ENCODE measurements around the gene AMPD3. TPM values are rescaled to one million over a fixed set of nuclear protein-coding genes. Genes with fewer than 3 reads are reported as not detected.

Gene AMPD3
- total and polyA plus RNA-seq, 2 donors (not counting 3 experiments of a cell fraction or from before 2014, with no cell fraction given): 1.4 to 2.5 TPM

DNA sequence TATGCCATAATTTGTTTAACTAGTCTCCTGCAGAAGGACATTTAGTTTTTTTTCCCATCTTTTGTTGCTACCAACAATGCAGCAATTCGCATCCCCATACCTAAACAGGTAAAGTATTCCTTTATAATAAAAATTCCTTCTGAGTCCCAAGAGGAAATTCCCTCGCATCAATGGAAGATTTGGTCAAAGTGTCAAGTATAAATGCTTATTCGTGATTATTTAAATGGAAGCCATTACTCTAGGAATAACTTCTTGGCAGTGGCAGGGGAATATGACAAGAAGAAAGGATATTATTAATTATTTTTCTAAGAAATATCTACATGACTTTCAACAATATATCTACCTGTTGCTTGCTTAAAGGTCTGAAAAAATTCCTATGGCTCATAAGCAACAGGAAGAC is 60.4 kb downstream of the AMPD3 start:
- no peak for DNase-seq (ENCODE audit: low read depth, low spot score)
- Histone ChIP-seq H3K9me3 (replicated peaks; ENCODE audit: control insufficient read depth, insufficient read depth, low read length) (no peaks in the 10 kb centered on the region), H3K79me2 (ENCODE audit: control insufficient read depth, insufficient read depth, low read length) (no peaks in the 10 kb centered on the region), H3K9ac (replicated peaks; ENCODE audit: extremely low read depth, insufficient read depth, low read length) (no peak overlapping the region), H3K27me3 (ENCODE audit: control insufficient read depth in 2 of 2, insufficient read depth in 2 of 2, low read length in 2 of 2) (no peaks in the 10 kb centered on the region), H3K27ac (ENCODE audit: insufficient read depth, low read depth, low read length) (no peak overlapping the region), H3K36me3 (ENCODE audit: control insufficient read depth in 2 of 2, extremely low read depth in 1 of 2, insufficient read depth in 2 of 2, low read length in 2 of 2) (no peaks in the 10 kb centered on the region), H3K4me3 (replicated peaks in 1 of 3; ENCODE audit: insufficient read depth in 1 of 3, low read depth in 1 of 3, low read length in 3 of 3) (no peak overlapping the region), H3K4me1 (ENCODE audit: control insufficient read depth, extremely low read depth, insufficient read depth, low read length) (peaks cover 7% of the 10 kb centered on the region), H2AFZ (ENCODE audit: low read depth, low read length) (no peak overlapping the region), H4K20me1 (replicated peaks; ENCODE audit: control insufficient read depth, extremely low read depth, insufficient read depth, low read length) (no peaks in the 10 kb centered on the region), H3K9me1 (replicated peaks; ENCODE audit: control insufficient read depth, extremely low read depth, insufficient read depth, low read length) (no peaks in the 10 kb centered on the region), H3K4me2 (ENCODE audit: insufficient read depth, low read length) (no peak overlapping the region)
- POLR2A ChIA-PET: interaction anchor here (1.0 kb wide), 1 partner anchor 25 kb away, joined by 4 read pairs; the partner anchor contains the start of gene RNF141
- dilution Hi-C loops (cut with MboI; ENCODE audit: extremely low pct_ligation_motif_present, low sequenced_read_pairs): no loop called here
- BruUV-seq (replicated peaks): no TSS peak
- CTCF ChIA-PET: interaction anchor here (0.9 to 3.7 kb wide), 11 partner anchors 10 to 226 kb away, joined by 3 to 45 read pairs (median 7); partner anchors contain the start of gene RNF141
- TF ChIP-seq, protein P1, sequence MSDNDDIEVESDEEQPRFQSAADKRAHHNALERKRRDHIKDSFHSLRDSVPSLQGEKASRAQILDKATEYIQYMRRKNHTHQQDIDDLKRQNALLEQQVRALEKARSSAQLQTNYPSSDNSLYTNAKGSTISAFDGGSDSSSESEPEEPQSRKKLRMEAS (IDR thresholded peaks at IDR 0.05; ENCODE audit: insufficient read depth, insufficient read length): no peak
- TF ChIP-seq MYC (IDR thresholded peaks at IDR 0.05; ENCODE audit: low read depth, low read length) (no peak), FOS (IDR thresholded peaks at IDR 0.05; ENCODE audit: borderline replicate concordance, insufficient read depth, low read length) (no peak), GATA2 (IDR thresholded peaks at IDR 0.05; ENCODE audit: insufficient read depth, insufficient read length, low read depth, low read length) (no peak), POLR2A (IDR thresholded peaks at IDR 0.05; ENCODE audit: low read depth, low read length) (no peak), JUN (IDR thresholded peaks at IDR 0.05; ENCODE audit: borderline replicate concordance, insufficient read depth, insufficient read length, low read depth) (no peak), EZH2 (IDR thresholded peaks at IDR 0.05; ENCODE audit: borderline replicate concordance, low read depth, low read length, severe bottlenecking) (no peak), POLR2AphosphoS5 (IDR thresholded peaks at IDR 0.05; ENCODE audit: insufficient read depth, low read depth, low read length) (no peak)
- TF ChIP-seq, protein P2, sequence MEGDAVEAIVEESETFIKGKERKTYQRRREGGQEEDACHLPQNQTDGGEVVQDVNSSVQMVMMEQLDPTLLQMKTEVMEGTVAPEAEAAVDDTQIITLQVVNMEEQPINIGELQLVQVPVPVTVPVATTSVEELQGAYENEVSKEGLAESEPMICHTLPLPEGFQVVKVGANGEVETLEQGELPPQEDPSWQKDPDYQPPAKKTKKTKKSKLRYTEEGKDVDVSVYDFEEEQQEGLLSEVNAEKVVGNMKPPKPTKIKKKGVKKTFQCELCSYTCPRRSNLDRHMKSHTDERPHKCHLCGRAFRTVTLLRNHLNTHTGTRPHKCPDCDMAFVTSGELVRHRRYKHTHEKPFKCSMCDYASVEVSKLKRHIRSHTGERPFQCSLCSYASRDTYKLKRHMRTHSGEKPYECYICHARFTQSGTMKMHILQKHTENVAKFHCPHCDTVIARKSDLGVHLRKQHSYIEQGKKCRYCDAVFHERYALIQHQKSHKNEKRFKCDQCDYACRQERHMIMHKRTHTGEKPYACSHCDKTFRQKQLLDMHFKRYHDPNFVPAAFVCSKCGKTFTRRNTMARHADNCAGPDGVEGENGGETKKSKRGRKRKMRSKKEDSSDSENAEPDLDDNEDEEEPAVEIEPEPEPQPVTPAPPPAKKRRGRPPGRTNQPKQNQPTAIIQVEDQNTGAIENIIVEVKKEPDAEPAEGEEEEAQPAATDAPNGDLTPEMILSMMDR (IDR thresholded peaks at IDR 0.05; ENCODE audit: extremely low read depth in 1 of 2, insufficient read depth in 1 of 2, low read depth in 1 of 2, low read length in 2 of 2): no peak
- intact Hi-C loops (cut with micrococcal nuclease): loop anchor here (2.0 kb wide), 1 partner anchor 109 kb away; no protein-coding TSS in a partner anchor
- FAIRE-seq: no peak

All from endothelial cell of umbilical vein (primary cell).